Endothelial cell of umbilical vein (primary cell): ENCODE measurements around the gene TEP1. TPM values are rescaled to one million over a fixed set of nuclear protein-coding genes. Genes with fewer than 3 reads are reported as not detected.

Source experiments
- BruUV-seq: library from RNA; stranded (reverse); fragments of 400-500 nt; replicated peaks from 2 replicates; lab custom pipeline; 2021; lab: Mats Ljungman, UMichigan
- CTCF ChIA-PET: fragments of 300-600, 350-600 bp; sonication (Branson Sonifier 250); formaldehyde crosslinking; loops from one replicate; lab custom pipeline; 2021; ENCODE audit warnings: antibody characterized with exemption, inconsistent platforms; lab: Charles Lee
- POLR2A ChIA-PET: fragments of 300-600, 350-600 bp; sonication (Branson Sonifier 250); formaldehyde crosslinking; loops from one replicate; lab custom pipeline; 2021; ENCODE audit warnings: antibody characterized with exemption, inconsistent platforms; lab: Charles Lee
- DNase-seq: peaks from one replicate; pipeline ENCODE4 v3.0.0-alpha.2; 2011; ENCODE audit warnings: low read depth, low spot score
- FAIRE-seq: peaks from 2 replicates; lab custom pipeline; 2011; peaks lifted over from hg19 to GRCh38; lab: Jason Lieb, UNC
- H2AFZ ChIP-seq: 2 replicates; pipeline ENCODE4 v1.6.0; 2012; ENCODE audit warnings: low read depth, low read length, control low read depth, inconsistent platforms
- H3K27ac ChIP-seq: 2 replicates; pipeline ENCODE4 v1.5.1; 2011; ENCODE audit warnings: low read depth, mild to moderate bottlenecking, control low read depth, low read length, moderate library complexity; ENCODE audit not compliant: insufficient read depth
- H3K27me3 ChIP-seq, 2 experiments: 2 replicates each; pipeline versions ENCODE4 v1.6.0 to v1.6.1; 2011; ENCODE audit warnings: low read length in 2 of 2, mixed read lengths in 1 of 2; ENCODE audit not compliant: control insufficient read depth in 2 of 2, insufficient read depth in 2 of 2
- H3K36me3 ChIP-seq, 2 experiments: 2 replicates in 1 of 2; 3 replicates in 1 of 2; pipeline ENCODE4 v1.5.1; 2011; ENCODE audit warnings: low read length in 2 of 2, mild to moderate bottlenecking in 1 of 2, moderate library complexity in 1 of 2; ENCODE audit not compliant: control insufficient read depth in 2 of 2, insufficient read depth in 2 of 2; ENCODE audit errors: extremely low read depth in 1 of 2
- H3K4me1 ChIP-seq: 3 replicates; pipeline ENCODE4 v1.5.1; 2011; ENCODE audit warnings: mild to moderate bottlenecking, low read length; ENCODE audit not compliant: control insufficient read depth, insufficient read depth; ENCODE audit errors: extremely low read depth
- H3K4me2 ChIP-seq: 2 replicates; pipeline ENCODE4 v1.6.1; 2011; ENCODE audit warnings: low read length, control low read depth, mixed read lengths; ENCODE audit not compliant: insufficient read depth
- H3K4me3 ChIP-seq, 3 experiments: fragments of 200-600 bp in 1 of 3; sonication (generic), shearing (Covaris generic) in 1 of 3; replicated peaks in 1 of 3; 2 replicates each; pipeline ENCODE4 v1.5.1; 2011 to 2016; ENCODE audit warnings: control low read depth in 3 of 3, low read length in 3 of 3, mild to moderate bottlenecking in 2 of 3, inconsistent platforms in 1 of 3, low read depth in 1 of 3, moderate library complexity in 1 of 3; ENCODE audit not compliant: insufficient read depth in 1 of 3
- H3K79me2 ChIP-seq: 2 replicates; pipeline ENCODE4 v1.6.0; 2012; ENCODE audit warnings: low read length, inconsistent platforms; ENCODE audit not compliant: control insufficient read depth, insufficient read depth
- H3K9ac ChIP-seq: replicated peaks from 2 replicates; pipeline ENCODE3; 2011; ENCODE audit warnings: low read length, control low read depth; ENCODE audit not compliant: insufficient read depth; ENCODE audit errors: extremely low read depth
- H3K9me1 ChIP-seq: replicated peaks from 3 replicates; pipeline ENCODE4 v1.6.0; 2011; ENCODE audit warnings: mild to moderate bottlenecking, low read length; ENCODE audit not compliant: control insufficient read depth, insufficient read depth; ENCODE audit errors: extremely low read depth
- H3K9me3 ChIP-seq: replicated peaks from 2 replicates; pipeline ENCODE4 v1.5.1; 2012; ENCODE audit warnings: low read length, inconsistent platforms; ENCODE audit not compliant: control insufficient read depth, insufficient read depth
- H4K20me1 ChIP-seq: replicated peaks from 2 replicates; pipeline ENCODE3; 2011; ENCODE audit warnings: mild to moderate bottlenecking, low read length; ENCODE audit not compliant: control insufficient read depth, insufficient read depth; ENCODE audit errors: extremely low read depth
- CTCF ChIP-seq, 2 donors: IDR thresholded peaks; 1 replicate in 1 of 2; 2 replicates in 1 of 2; pipeline ENCODE4 v1.5.1; 2011; ENCODE audit warnings: low read length in 2 of 2, mild to moderate bottlenecking in 2 of 2, moderate library complexity in 2 of 2, control low read depth in 1 of 2, inconsistent platforms in 1 of 2, low read depth in 1 of 2; ENCODE audit not compliant: insufficient read depth in 1 of 2; ENCODE audit errors: extremely low read depth in 1 of 2
- EZH2 ChIP-seq: IDR thresholded peaks from 2 replicates; pipeline ENCODE4 v1.6.1; 2012; ENCODE audit warnings: borderline replicate concordance, low read depth, mild to moderate bottlenecking, moderate library complexity, low read length, inconsistent platforms; ENCODE audit not compliant: severe bottlenecking
- FOS ChIP-seq: IDR thresholded peaks from 2 replicates; pipeline ENCODE4 v1.6.1; 2011; ENCODE audit warnings: mild to moderate bottlenecking, low read length, moderate library complexity, borderline replicate concordance; ENCODE audit not compliant: insufficient read depth
- GATA2 ChIP-seq: IDR thresholded peaks from 2 replicates; pipeline ENCODE4 v1.7.0; 2011; ENCODE audit warnings: low read depth, mild to moderate bottlenecking, moderate library complexity, mixed read lengths, low read length; ENCODE audit not compliant: insufficient read length, insufficient read depth
- JUN ChIP-seq: IDR thresholded peaks from 2 replicates; pipeline ENCODE4 v1.6.1; 2011; ENCODE audit warnings: borderline replicate concordance, low read depth; ENCODE audit not compliant: insufficient read length, insufficient read depth
- MAX ChIP-seq: IDR thresholded peaks from 2 replicates; pipeline ENCODE4 v1.6.1; 2011; ENCODE audit not compliant: insufficient read depth, insufficient read length
- MYC ChIP-seq: IDR thresholded peaks from one replicate; pipeline ENCODE4 v1.6.1; 2011; ENCODE audit warnings: mild to moderate bottlenecking, low read depth, low read length
- POLR2A ChIP-seq: IDR thresholded peaks from 2 replicates; pipeline ENCODE4 v1.6.1; 2012; ENCODE audit warnings: low read depth, mild to moderate bottlenecking, control low read depth, low read length
- POLR2AphosphoS5 ChIP-seq: IDR thresholded peaks from 2 replicates; pipeline ENCODE4 v1.6.1; 2012; ENCODE audit warnings: low read depth, mild to moderate bottlenecking, control low read depth, low read length, moderate library complexity; ENCODE audit not compliant: insufficient read depth
- dilution Hi-C: fragments of 300-500 bp; cut with MboI; formaldehyde crosslinking; loops from one replicate; pipeline ENCODE4 v1.15.0; 2019; ENCODE audit warnings: low sequenced_read_pairs; ENCODE audit not compliant: extremely low pct_ligation_motif_present
- intact Hi-C: fragments of 100-400 bp; cut with micrococcal nuclease; formaldehyde crosslinking; loops from one replicate; pipeline ENCODE4 v1.10.0; 2022
- polyA plus RNA-seq, 4 experiments: library from polyadenylated mRNA; depleted of rRNA in 3 of 4; stranded (reverse) in 3 of 4; unstranded in 1 of 4; fragments of >200 nt; gene quantifications; 2 replicates each; pipeline versions ENCODE4 v1.2.1 to v1.2.3, GENCODE V29; 2011 to 2012; ENCODE audit warnings: missing spikeins in 1 of 4
- total RNA-seq: library from RNA; stranded (reverse); gene quantifications from 2 replicates; pipeline ENCODE4 v1.2.3, GENCODE V29; 2021

TEP1 gene
- total and polyA plus RNA-seq, 2 donors (not counting 3 experiments of a cell fraction or from before 2014, with no cell fraction given) = 19.6 to 44.6 TPM

- intact Hi-C loops = no loop called here
- TF ChIP-seq POLR2AphosphoS5 = no peak
- no peak for TF ChIP-seq GATA2
- no peak for TF ChIP-seq POLR2A
- TF ChIP-seq MAX = no peak
- no peak for TF ChIP-seq FOS
- no peak for TF ChIP-seq EZH2
- TF ChIP-seq JUN = no peak
- no peak for TF ChIP-seq MYC
- TF ChIP-seq CTCF (IDR thresholded peaks at IDR 0.05; ENCODE audit: extremely low read depth in 1 of 2, insufficient read depth in 1 of 2, low read depth in 1 of 2, low read length in 2 of 2) = no peak
- DNase-seq (no peak), FAIRE-seq (no peak)
- Histone ChIP-seq H3K36me3 (peaks cover 21 to 80% of the 10 kb centered on the region in 2 experiments), H3K27ac (no peak overlapping the region), H3K27me3 (no peaks in the 10 kb centered on the region), H3K9ac (no peak overlapping the region), H3K9me1 (no peaks in the 10 kb centered on the region), H3K4me1 (no peaks in the 10 kb centered on the region), H3K4me2 (no peak overlapping the region), H2AFZ (no peak overlapping the region), H3K4me3 (no peak overlapping the region), H4K20me1 (no peaks in the 10 kb centered on the region), H3K9me3 (no peaks in the 10 kb centered on the region), H3K79me2 (no peaks in the 10 kb centered on the region)
- POLR2A ChIA-PET = no interaction called here
- CTCF ChIA-PET = no interaction called here
- BruUV-seq = no TSS peak
- dilution Hi-C loops = no loop called here
Measured at GRCh38 chr14:20383636-20384035, 29.7 kb downstream of the TEP1 start.
